ENCODE results near the gene ANGPTL1.

Gene ANGPTL1

GRCh38 chr1:178870944-178871343 is at the start of gene ANGPTL1:
Gene ANGPTL1, minus strand, starts transcription at chr1:178871077. Its CDS starts 5,301 bp downstream, at chr1:178865776.
- DNase-seq (ENCODE audit: low read depth in 2 of 2): no peak

- DNase-seq (ENCODE audit: low read depth in 2 of 2): no peak
Measured at GRCh38 chr1:178919581-178919980, 48.7 kb upstream of the ANGPTL1 start.

DNA sequence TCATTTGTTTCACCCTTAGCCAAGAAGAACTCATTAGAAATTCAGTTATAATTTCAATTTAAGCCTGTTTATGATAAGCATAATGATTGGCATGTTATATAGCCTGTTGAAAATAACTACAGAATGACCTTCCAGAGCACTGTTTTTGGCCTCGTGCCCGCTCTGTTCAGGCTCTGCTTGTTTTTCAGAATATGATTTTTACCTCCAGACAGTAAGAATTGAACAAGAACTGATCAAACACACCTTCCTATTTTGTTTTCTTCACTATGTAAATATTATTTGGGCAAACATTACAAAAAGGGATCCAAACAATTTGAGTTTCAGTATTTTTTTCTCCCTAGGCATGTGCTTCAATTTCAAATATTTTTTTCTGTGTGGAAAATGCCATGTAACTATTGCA is 48.1 kb upstream of the ANGPTL1 start:
- DNase-seq (ENCODE audit: low read depth in 2 of 2): no peak

DNA sequence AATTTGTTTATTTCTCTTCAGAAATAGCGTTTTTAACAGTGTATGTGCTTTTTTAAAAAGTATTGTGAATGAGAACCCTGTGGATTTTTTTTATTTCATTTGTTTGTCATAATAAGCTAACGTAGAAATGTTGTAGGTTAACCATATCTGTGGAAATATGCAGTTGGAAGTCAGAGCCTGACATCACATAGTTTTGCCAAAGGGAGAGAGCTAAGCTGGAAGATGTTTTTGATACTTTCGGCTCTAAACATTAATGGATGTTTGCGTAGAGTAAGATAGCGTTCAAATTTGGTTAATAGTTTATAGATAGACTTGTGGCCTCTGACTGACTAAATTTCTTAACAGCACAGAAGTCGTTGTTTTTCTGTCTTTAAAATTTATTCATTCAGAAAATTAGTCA is 47.4 kb upstream of the ANGPTL1 start:
- DNase-seq (ENCODE audit: low read depth in 2 of 2): no peak

DNA sequence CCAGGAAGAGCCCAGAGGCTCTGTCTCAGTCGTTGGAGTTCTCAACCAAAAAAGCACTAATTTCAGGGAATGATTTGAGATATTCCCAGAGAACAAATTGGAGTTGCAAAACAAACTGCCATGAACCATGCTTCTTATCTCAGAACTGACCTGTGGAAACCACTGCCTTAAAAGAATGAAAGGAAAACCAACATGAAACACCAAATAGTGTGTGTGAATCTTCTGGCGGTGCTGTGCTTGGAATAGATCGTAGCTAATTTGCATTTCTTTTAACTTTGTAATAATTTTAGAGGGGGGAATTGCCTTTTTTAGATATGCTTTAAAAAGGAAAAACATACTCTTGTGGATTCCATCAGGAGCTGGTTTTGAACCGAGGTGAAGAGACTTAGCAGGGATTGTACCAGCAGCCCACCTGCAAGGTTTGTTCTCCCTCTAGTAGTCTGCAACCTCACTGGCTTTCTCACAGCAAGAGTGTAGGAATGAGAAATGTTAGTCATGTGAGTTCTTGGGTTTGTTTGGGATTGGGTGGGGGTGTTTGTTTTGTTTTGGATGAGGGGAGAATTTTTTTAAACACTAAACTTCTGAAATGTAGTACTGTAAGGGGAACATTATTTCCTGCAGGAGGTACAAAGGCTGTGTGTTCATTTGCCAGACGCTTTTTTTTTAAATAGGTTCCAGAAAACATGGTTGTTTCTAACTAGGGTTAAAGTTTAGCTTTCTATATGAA is 45.7 kb upstream of the ANGPTL1 start:
- DNase-seq (ENCODE audit: low read depth in 2 of 2): no peak

DNA sequence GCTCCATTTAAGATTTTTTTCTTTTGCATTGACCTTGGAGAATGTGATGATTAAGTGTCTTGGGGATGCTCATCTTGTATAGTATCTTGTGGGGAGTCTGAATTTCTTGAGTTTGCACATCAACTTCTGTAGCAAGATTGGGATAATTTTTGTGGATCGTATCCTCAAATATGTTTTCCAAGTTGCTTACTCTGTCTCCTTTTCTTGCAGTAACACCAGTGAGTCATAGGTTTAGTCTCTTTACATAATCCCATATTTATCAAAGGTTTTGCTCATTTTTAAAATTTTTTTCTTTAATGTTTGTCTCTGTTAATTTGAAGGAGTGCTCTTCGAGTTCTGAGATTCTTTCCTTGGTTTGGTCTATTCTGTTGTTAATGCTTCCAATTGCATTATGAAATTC is 41.7 kb upstream of the ANGPTL1 start:
- DNase-seq (ENCODE audit: low read depth in 2 of 2): no peak

DNA sequence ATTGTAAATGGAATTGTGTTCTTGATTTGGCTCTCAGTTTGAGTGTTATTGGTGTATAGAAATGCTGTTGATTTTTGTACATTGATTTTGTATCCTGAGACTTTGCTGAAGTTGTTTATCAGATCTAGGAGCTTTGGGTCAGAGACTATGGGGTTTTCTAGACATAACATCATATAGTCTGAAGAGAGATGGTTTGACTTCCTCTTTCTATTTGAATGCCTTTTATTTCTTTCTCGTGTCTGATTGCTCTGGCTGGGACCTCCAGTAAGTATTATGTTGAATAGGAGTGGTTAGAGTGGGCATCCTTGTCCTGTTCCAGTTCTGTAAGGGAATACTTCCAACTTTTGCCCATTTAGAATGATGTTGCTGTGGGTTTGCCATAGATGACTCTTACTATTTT is 39.1 kb upstream of the ANGPTL1 start:
- DNase-seq (ENCODE audit: low read depth in 2 of 2): no peak

DNA sequence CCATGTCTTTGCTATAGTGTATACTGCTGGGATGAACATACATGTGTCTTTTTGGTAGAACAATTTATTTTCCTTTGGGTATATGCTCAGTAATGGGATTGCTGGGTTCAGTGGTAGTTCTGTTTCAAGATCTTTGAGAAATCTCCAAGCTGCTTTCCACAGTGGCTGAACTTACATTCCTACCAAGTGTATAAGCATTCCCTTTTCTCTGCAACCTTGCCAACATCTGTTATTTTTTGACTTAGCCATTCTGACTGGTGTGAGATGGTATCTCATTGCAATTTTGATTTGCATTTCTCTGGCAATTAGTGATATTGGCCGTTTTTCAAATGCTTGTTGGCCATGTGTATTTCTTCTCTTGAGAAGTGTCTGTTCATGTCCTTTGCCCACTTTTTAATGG is 37.5 kb upstream of the ANGPTL1 start:
- no peak for DNase-seq (ENCODE audit: low read depth in 2 of 2)

GRCh38 chr1:178901482-178902125 is 30.7 kb upstream of the ANGPTL1 start:
- DNase-seq (ENCODE audit: low read depth in 2 of 2): no peak

DNA sequence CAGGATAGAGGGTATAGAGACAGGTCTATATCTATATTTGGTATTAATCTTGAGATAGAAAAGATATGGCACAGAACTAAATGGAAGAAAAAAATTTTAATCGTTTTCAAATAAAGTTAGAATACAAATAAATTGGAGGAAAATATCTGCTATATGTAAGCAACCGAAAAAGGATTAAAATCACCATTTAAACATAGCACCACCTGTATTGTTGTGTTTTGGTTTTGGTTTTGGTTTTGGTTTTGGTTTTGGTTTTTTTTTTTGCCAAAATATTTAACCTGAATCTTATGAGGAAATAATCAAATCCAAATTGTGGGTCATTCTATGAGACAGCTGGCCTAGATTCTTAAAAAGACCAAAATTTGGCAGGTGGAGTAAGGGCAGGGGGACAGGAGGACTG is 28.5 kb upstream of the ANGPTL1 start:
- no peak for DNase-seq (ENCODE audit: low read depth in 2 of 2)

- DNase-seq (ENCODE audit: low read depth in 2 of 2): no peak
Measured at GRCh38 chr1:178898401-178898800, 27.5 kb upstream of the ANGPTL1 start.

- DNase-seq (ENCODE audit: low read depth in 2 of 2): no peak
Measured at GRCh38 chr1:178895928-178896327, 25.1 kb upstream of the ANGPTL1 start.

GRCh38 chr1:178886551-178886950 is 15.7 kb upstream of the ANGPTL1 start:
- DNase-seq (ENCODE audit: low read depth in 2 of 2): no peak

DNA sequence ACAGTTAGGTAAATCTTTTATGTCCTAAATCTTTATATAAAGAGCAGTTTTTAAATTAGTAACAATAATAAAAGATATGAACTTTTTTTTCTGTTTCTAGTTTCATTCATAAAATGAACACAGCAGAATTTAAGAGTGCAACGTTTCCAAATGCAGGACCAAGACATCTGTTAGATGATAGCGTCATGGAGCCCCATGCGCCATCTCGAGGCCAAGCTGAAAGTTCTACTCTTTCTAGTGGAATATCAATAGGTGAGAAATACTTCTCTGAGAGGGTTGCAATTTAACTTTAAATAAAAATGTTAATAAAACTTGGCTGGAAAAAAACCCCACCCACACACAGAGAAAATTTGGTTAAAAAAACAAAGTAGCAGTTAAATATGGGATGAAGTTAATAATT is 15.0 kb upstream of the ANGPTL1 start:
- DNase-seq (ENCODE audit: low read depth in 2 of 2): no peak

- no peak for DNase-seq (ENCODE audit: low read depth in 2 of 2)
Measured at GRCh38 chr1:178881950-178882349, 11.1 kb upstream of the ANGPTL1 start.

DNA sequence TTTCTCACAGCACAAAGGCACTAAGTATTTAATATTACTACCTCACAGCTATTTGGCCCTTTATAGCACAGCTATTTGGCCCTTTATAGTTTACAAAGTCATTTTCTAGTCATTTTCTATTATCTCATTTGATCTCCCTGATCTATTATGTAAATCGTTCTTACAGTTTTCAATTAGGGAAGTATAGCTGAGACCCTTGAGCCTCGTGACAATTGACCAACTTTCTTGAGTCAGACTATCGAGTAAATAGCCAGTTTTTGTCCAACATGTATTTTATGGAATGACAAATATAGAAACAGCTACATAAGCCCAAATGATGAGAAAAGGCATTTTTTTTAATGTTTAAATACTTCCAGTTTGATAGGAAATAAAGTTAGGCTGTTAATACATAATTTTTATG is 7.0 kb upstream of the ANGPTL1 start:
- DNase-seq (ENCODE audit: low read depth in 2 of 2): no peak

DNA sequence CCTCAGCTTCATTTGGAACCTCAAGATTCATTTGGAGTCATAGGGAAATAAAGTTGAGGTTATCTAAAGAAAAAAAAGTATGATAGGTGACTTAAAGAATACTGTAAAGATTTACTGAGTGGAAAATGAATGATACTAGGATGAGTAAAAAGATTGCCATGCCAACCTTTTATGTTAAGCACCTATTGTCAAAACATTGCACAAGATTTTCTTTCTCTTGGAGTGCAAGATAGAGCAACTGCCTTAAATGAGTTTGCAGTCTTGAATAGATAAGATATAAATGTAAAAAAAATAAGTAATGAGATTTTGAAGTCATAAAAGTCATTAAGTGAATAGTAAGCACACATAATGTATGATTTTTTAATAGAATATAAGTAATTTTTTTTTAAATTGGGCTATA is 5.1 kb upstream of the ANGPTL1 start:
- no peak for DNase-seq (ENCODE audit: low read depth in 2 of 2)

- no peak for DNase-seq (ENCODE audit: low read depth in 2 of 2)
Measured at GRCh38 chr1:178874966-178875365, 4.1 kb upstream of the ANGPTL1 start.

DNA sequence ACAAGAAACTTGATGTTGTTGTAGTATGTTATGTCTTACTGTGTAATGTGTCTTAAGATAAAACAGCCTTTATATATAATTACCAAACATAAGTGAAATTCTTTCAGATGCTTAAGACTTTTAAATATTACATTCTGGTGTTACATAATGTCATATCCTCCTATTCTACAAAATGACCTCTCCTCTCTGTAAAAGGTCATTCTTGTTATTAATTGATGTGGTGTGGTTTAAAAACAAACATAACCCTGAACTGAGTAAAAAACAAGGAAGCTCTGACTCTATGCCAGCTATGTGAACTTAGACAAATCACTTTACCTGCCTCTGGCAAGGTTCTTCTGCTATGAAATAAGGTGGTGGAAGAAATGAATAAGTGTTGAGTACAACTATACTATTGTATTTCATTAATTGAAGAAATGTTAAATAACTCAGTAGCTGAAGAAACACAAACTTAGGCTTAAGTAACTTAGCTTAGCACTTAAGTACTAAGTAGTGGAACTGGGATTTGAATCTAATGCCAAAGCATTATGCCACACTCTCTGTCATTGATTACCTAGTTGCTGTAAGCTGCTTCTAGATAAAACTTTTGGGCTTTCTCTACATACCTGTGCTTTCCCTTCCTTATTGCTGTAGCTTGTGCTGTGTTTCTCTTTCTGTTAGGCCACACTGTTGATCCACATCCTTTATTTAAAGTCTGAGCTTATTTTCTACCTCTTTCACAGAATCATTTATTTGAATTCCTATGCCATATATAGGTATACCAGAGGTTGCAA is 859 bp upstream of the ANGPTL1 start:
- DNase-seq (ENCODE audit: low read depth in 2 of 2): no peak

GRCh38 chr1:178870221-178870620 is 656 bp downstream of the ANGPTL1 start:
- DNase-seq (ENCODE audit: low read depth in 2 of 2): no peak

DNA sequence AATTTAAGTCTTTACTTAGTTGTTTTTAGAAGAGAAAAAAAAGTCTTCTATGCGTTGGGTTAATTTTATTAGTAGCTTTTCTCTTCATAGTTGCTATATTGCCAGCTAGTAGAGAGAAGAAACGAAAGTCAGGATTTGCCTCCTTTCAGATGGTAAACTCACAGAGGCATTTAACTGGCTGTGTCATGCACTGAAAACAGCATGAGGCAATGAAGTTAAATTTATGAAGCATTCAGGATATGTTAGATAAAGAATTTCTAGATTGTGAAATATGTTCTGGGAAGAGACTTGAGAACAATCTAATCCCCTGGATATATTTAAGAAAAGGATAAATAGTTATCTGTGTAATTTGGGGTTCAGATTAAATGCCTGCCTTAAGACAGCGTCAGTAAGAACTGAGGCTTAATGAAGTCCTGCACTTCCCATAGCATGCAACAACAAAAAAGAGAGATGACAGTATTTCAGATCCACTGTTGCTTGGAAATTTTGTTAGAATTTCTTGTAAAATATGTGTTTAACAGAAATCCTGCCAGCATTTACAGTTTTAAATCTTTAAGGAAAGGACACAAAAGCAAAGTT is 1.7 kb downstream of the ANGPTL1 start:
- DNase-seq (ENCODE audit: low read depth in 2 of 2): no peak

GRCh38 chr1:178868706-178869105 is 2.2 kb downstream of the ANGPTL1 start:
- DNase-seq (ENCODE audit: low read depth in 2 of 2): no peak

DNA sequence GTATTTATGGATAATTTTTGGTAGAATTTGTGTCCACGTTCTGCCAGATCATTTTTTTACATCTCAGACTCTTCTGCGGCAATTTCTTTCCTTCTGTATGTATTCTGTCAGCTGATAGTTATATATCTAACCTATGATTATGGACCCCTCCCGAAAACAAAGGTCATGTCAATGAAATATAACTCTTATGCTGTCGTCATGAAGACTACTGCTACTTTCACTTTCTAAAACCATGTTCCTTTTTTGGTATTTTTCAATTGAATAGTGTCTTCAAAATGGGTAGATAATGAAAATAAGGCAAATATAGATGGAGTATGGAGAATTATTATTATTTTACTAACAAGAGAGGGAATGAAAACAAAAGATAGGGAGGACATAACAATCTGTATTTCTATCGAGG is 3.2 kb downstream of the ANGPTL1 start:
- no peak for DNase-seq (ENCODE audit: low read depth in 2 of 2)

Data from stimulated activated CD4-positive, alpha-beta T cell treated with anti-CD3 and anti-CD28 coated beads, Interleukin-1b, Interleukin-23, amount 100 ng/mL, for 1 hour (primary cell).